ENCODE data around the gene ELP6.

- TF ChIP-seq CTCF (conservative IDR thresholded peaks at IDR 0.05) (no peak), ZFX (IDR thresholded peaks at IDR 0.05) (no peak)
Measured at GRCh38 chr3:47479826-47480160, 33.7 kb downstream of the ELP6 start.
